Activated CD8-positive, alpha-beta T cell treated with anti-CD3 and anti-CD28 coated beads for 36 hours (primary cell): ENCODE measurements around the gene USP22. TPM values are rescaled to one million over a fixed set of nuclear protein-coding genes. Genes with fewer than 3 reads are reported as not detected.

ENCODE experiments used
- ATAC-seq: fragments of 200-7000 bp; cut with Tn5 transposase; one replicate; pipeline ENCODE4 v1.10.0; 2021; ENCODE audit warnings: mild to moderate bottlenecking, moderate library complexity
- CTCF ChIA-PET: fragments of 350-600 bp; sonication (Branson Sonifier 250); formaldehyde crosslinking; loops from one replicate; lab custom pipeline; 2021; ENCODE audit warnings: antibody characterized with exemption; lab: Charles Lee
- POLR2A ChIA-PET: fragments of 350-600 bp; sonication (Branson Sonifier 250); formaldehyde crosslinking; loops from one replicate; lab custom pipeline; 2021; ENCODE audit warnings: antibody characterized with exemption; lab: Charles Lee
- DNase-seq: peaks from one replicate; pipeline ENCODE4 v3.0.0-alpha.2; 2020
- H3K27ac Mint-ChIP-seq: one replicate; pipeline ENCODE4 v1.8.0; 2021; ENCODE audit warnings: mild to moderate bottlenecking, mixed read lengths
- H3K27me3 Mint-ChIP-seq: one replicate; pipeline ENCODE4 v1.8.0; 2021; ENCODE audit warnings: mixed read lengths
- H3K36me3 Mint-ChIP-seq: one replicate; pipeline ENCODE4 v1.8.0; 2021; ENCODE audit warnings: low read depth, mixed read lengths
- H3K4me1 Mint-ChIP-seq: one replicate; pipeline ENCODE4 v1.8.0; 2021; ENCODE audit warnings: low read depth, mixed read lengths
- H3K4me3 Mint-ChIP-seq: one replicate; pipeline ENCODE4 v1.8.0; 2021; ENCODE audit warnings: mild to moderate bottlenecking, moderate library complexity, mixed read lengths
- H3K9me3 Mint-ChIP-seq: one replicate; pipeline ENCODE4 v1.8.0; 2021; ENCODE audit warnings: mixed read lengths
- CTCF ChIP-seq: fragments of 200-600 bp; IDR thresholded peaks from one replicate; pipeline ENCODE4 v1.8.0; 2022; ENCODE audit warnings: antibody characterized with exemption, mild to moderate bottlenecking
- intact Hi-C: fragments of 100-400 bp; cut with micrococcal nuclease; formaldehyde crosslinking; loops from one replicate; pipeline ENCODE4 v1.10.0; 2022
- total RNA-seq, 2 experiments: library from RNA; stranded (reverse); gene quantifications; one replicate each; pipeline ENCODE4 v1.2.3, GENCODE V29; 2021

The USP22 gene
- total RNA-seq: 100 to 1,000 TPM; 149 to 153 TPM

- DNase-seq (peak; percentile 51), ATAC-seq (peak; percentile 80)
- no peak for TF ChIP-seq CTCF
- H3K9me3 Mint-ChIP-seq: no peaks in the 10 kb centered on the region
- POLR2A ChIA-PET: interaction anchor here (0.5 to 2.1 kb wide), 12 partner anchors 9 to 895 kb away, joined by 3 to 27 read pairs (median 4); partner anchors contain the start of gene DHRS7B
- peak within 1 kb of the TSS; percentile 95 for H3K27ac Mint-ChIP-seq
- no peaks in the 10 kb centered on the region for H3K27me3 Mint-ChIP-seq
- peak within 1 kb of the TSS; percentile 99 for H3K4me3 Mint-ChIP-seq
- peaks cover 26% of the 10 kb centered on the region for H3K4me1 Mint-ChIP-seq
- intact Hi-C loops: loop anchor here (5.0 to 10.0 kb wide), 2 partner anchors 55 to 242 kb away; partner anchors contain the start of gene MAP2K3
- peaks cover 25% of the 10 kb centered on the region for H3K36me3 Mint-ChIP-seq
- CTCF ChIA-PET: interaction anchor here (0.6 to 2.5 kb wide), 18 partner anchors 8 to 244 kb away, joined by 3 to 33 read pairs (median 5); no protein-coding TSS in a partner anchor
Measured at GRCh38 chr17:21042458-21043295, at the start of gene USP22. TSS of gene USP22 (minus strand) at chr17:21043011. CDS start at chr17:21042835, 176 bp downstream.

- Mint-ChIP-seq H3K27me3 (peaks cover 2% of the 10 kb centered on the region), H3K9me3 (no peaks in the 10 kb centered on the region), H3K27ac (no peak overlapping the region), H3K4me1 (no peaks in the 10 kb centered on the region), H3K4me3 (no peak overlapping the region), H3K36me3 (no peaks in the 10 kb centered on the region)
- ATAC-seq (no peak), DNase-seq (no peak)
- no peak for TF ChIP-seq CTCF
- ChIA-PET CTCF (interaction anchor here (0.8 to 1.8 kb wide), 2 partner anchors 9 to 20 kb away, joined by 3 read pairs; no protein-coding TSS in a partner anchor), POLR2A (no interaction called here)
- intact Hi-C loops: no loop called here
Measured at GRCh38 chr17:21090902-21091618, 48.2 kb upstream of the USP22 start.

- POLR2A ChIA-PET: no interaction called here
- CTCF ChIA-PET: interaction anchor here (1.8 kb wide), 1 partner anchor 9 kb away, joined by 3 read pairs; no protein-coding TSS in a partner anchor
- no peak for TF ChIP-seq CTCF
- no peak for ATAC-seq
- Mint-ChIP-seq H3K4me1 (no peaks in the 10 kb centered on the region), H3K9me3 (no peaks in the 10 kb centered on the region), H3K36me3 (no peaks in the 10 kb centered on the region), H3K4me3 (no peak overlapping the region), H3K27ac (no peak overlapping the region), H3K27me3 (peaks cover 2% of the 10 kb centered on the region)
- DNase-seq: no peak
- intact Hi-C loops: no loop called here
Measured at GRCh38 chr17:21089933-21090901, 47.4 kb upstream of the USP22 start.

- POLR2A ChIA-PET: no interaction called here
- Mint-ChIP-seq H3K36me3 (no peaks in the 10 kb centered on the region), H3K9me3 (no peaks in the 10 kb centered on the region), H3K4me3 (no peak overlapping the region), H3K27me3 (peaks cover 7% of the 10 kb centered on the region), H3K27ac (no peak overlapping the region), H3K4me1 (no peaks in the 10 kb centered on the region)
- TF ChIP-seq CTCF: no peak
- intact Hi-C loops: no loop called here
- CTCF ChIA-PET: no interaction called here
- ATAC-seq (no peak), DNase-seq (no peak)
Measured at GRCh38 chr17:21089145-21089544, 46.3 kb upstream of the USP22 start.
